DND-41 (cell line): ENCODE data around the gene FARP1.

Experiments
- EZH2 ChIP-seq: IDR thresholded peaks from 3 replicates; pipeline ENCODE4 v1.6.1; 2012; ENCODE audit warnings: borderline replicate concordance, low read depth, mild to moderate bottlenecking, moderate library complexity, low read length, inconsistent platforms; ENCODE audit not compliant: severe bottlenecking
- TF ChIP-seq, protein P1 (sequence below): IDR thresholded peaks from 2 replicates; pipeline ENCODE4 v1.5.1; 2012; ENCODE audit warnings: borderline replicate concordance, low read length, moderate library complexity, mild to moderate bottlenecking; ENCODE audit not compliant: poor library complexity, severe bottlenecking; ENCODE audit errors: extremely low read depth

DNA sequence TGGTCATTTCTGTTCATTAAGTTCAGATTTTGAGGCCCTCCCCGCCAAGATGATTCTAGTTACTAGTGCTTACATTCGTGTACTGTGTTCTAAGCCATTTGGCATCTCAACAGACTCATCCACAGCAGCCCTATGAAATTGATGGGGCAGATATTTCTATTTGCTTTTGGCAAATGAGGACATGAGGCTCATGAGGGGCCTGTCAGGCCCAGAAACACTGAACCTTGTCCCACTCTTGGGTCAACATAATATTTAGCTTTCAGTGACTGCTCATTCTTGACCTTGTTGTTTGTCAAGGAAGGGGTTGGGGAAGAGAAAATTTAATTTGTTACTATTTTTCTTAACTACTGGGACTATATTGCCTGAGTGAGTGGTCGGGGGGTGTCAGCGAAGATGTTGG is 126.5 kb downstream of the FARP1 start:
- TF ChIP-seq, protein P1, sequence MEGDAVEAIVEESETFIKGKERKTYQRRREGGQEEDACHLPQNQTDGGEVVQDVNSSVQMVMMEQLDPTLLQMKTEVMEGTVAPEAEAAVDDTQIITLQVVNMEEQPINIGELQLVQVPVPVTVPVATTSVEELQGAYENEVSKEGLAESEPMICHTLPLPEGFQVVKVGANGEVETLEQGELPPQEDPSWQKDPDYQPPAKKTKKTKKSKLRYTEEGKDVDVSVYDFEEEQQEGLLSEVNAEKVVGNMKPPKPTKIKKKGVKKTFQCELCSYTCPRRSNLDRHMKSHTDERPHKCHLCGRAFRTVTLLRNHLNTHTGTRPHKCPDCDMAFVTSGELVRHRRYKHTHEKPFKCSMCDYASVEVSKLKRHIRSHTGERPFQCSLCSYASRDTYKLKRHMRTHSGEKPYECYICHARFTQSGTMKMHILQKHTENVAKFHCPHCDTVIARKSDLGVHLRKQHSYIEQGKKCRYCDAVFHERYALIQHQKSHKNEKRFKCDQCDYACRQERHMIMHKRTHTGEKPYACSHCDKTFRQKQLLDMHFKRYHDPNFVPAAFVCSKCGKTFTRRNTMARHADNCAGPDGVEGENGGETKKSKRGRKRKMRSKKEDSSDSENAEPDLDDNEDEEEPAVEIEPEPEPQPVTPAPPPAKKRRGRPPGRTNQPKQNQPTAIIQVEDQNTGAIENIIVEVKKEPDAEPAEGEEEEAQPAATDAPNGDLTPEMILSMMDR, result no peak
- TF ChIP-seq EZH2, result no peak
